Testis (tissue), 2 donors: Measurements from ENCODE around the gene HYDIN.
"Not testable (repeated sequence)": the region's sequence is repeated elsewhere in the genome, so short reads cannot be mapped to it uniquely, and the experiment has no call there.

Experiments used
- CTCF ChIP-seq, 3 experiments: fragments of 450-650 bp in 2 of 3; fragments of 200-600 bp in 1 of 3; sonication (generic) in 1 of 3; IDR thresholded peaks; one replicate each; pipeline ENCODE4 v1.5.1; 2016 to 2019; ENCODE audit warnings: antibody characterized with exemption in 3 of 3, mild to moderate bottlenecking in 2 of 3, moderate library complexity in 1 of 3
- POLR2A ChIP-seq: fragments of 450-650 bp; IDR thresholded peaks from one replicate; pipeline ENCODE4 v1.6.1; 2017; ENCODE audit warnings: antibody characterized with exemption, mild to moderate bottlenecking, moderate library complexity

- not testable (repeated sequence) for TF ChIP-seq CTCF (IDR thresholded peaks at IDR 0.05); POLR2A
Measured at GRCh38 chr16:70930757-70931156, 299.8 kb downstream of the HYDIN start.
